Measurements from ENCODE around the gene ALPP.
"Not testable (repeated sequence)": the region's sequence is repeated elsewhere in the genome, so short reads cannot be mapped to it uniquely, and the experiment has no call there.

The ALPP gene

GRCh38 chr2:232389327-232389726 is 10.8 kb downstream of the ALPP start:
- Histone ChIP-seq H3K4me3 (ENCODE audit: low read depth, low read length) (no peak overlapping the region), H3K27ac (peak overlapping the region; percentile 4), H3K27me3 (replicated peaks) (peaks cover 2% of the 10 kb centered on the region), H3K36me3 (replicated peaks) (no peaks in the 10 kb centered on the region)
- DNase-seq = peak; percentile 85
- no peak for TF ChIP-seq CTCF (IDR thresholded peaks at IDR 0.05; ENCODE audit: low read depth, low read length, missing control alignments)
- in situ Hi-C loops (cut with HindIII; ENCODE audit: low pct_ligation_motif_present, low sequenced_read_pairs) = no loop called here

GRCh38 chr2:232390661-232391060 is 12.1 kb downstream of the ALPP start:
- no peak for DNase-seq
- no peaks in the 10 kb centered on the region for H3K36me3 ChIP-seq (replicated peaks)
- H3K4me3 ChIP-seq (ENCODE audit: low read depth, low read length) = no peak overlapping the region
- in situ Hi-C loops (cut with HindIII; ENCODE audit: low pct_ligation_motif_present, low sequenced_read_pairs) = no loop called here
- H3K27ac ChIP-seq = no peak overlapping the region
- no peak for TF ChIP-seq CTCF (IDR thresholded peaks at IDR 0.05; ENCODE audit: low read depth, low read length, missing control alignments)
- peaks cover 2% of the 10 kb centered on the region for H3K27me3 ChIP-seq (replicated peaks)

GRCh38 chr2:232393556-232393955 is 15.0 kb downstream of the ALPP start:
- in situ Hi-C loops (cut with HindIII; ENCODE audit: low pct_ligation_motif_present, low sequenced_read_pairs) = no loop called here
- H3K4me3 ChIP-seq (ENCODE audit: low read depth, low read length) = no peak overlapping the region
- no peak for TF ChIP-seq CTCF (IDR thresholded peaks at IDR 0.05; ENCODE audit: low read depth, low read length, missing control alignments)
- peaks cover 2% of the 10 kb centered on the region for H3K27me3 ChIP-seq (replicated peaks)
- H3K27ac ChIP-seq = no peak overlapping the region
- no peaks in the 10 kb centered on the region for H3K36me3 ChIP-seq (replicated peaks)
- DNase-seq = no peak

- H3K27me3 ChIP-seq (replicated peaks); in situ Hi-C loops (cut with HindIII; ENCODE audit: low pct_ligation_motif_present, low sequenced_read_pairs); H3K4me3 ChIP-seq (ENCODE audit: low read depth, low read length); H3K27ac ChIP-seq; H3K36me3 ChIP-seq (replicated peaks); DNase-seq: not testable (repeated sequence)
Measured at GRCh38 chr2:232394431-232394830, 15.9 kb downstream of the ALPP start.

- no peak for TF ChIP-seq CTCF (IDR thresholded peaks at IDR 0.05; ENCODE audit: low read depth, low read length, missing control alignments)
- in situ Hi-C loops (cut with HindIII; ENCODE audit: low pct_ligation_motif_present, low sequenced_read_pairs) = no loop called here
- Histone ChIP-seq H3K4me3 (ENCODE audit: low read depth, low read length) (no peak overlapping the region), H3K36me3 (replicated peaks) (no peaks in the 10 kb centered on the region), H3K27ac (no peak overlapping the region), H3K27me3 (replicated peaks) (peaks cover 2% of the 10 kb centered on the region)
- DNase-seq = no peak
Measured at GRCh38 chr2:232395586-232395985, 17.0 kb downstream of the ALPP start.

- Histone ChIP-seq H3K36me3 (replicated peaks) (no peaks in the 10 kb centered on the region), H3K27ac (no peak overlapping the region), H3K4me3 (ENCODE audit: low read depth, low read length) (no peak overlapping the region), H3K27me3 (replicated peaks) (no peaks in the 10 kb centered on the region)
- no peak for DNase-seq
- TF ChIP-seq CTCF (IDR thresholded peaks at IDR 0.05; ENCODE audit: low read depth, low read length, missing control alignments) = no peak
- in situ Hi-C loops (cut with HindIII; ENCODE audit: low pct_ligation_motif_present, low sequenced_read_pairs) = no loop called here
Measured at GRCh38 chr2:232396683-232397082, 18.1 kb downstream of the ALPP start.

Measured in brain microvascular endothelial cell (primary cell).